HL-60 (cell line): ENCODE results near the gene DESI1.

ENCODE experiments used
- DNase-seq, 2 experiments: peaks; one replicate each; pipeline ENCODE4 v3.0.0-alpha.2; 2010 to 2020; ENCODE audit warnings: low read depth in 1 of 2, low spot score in 1 of 2
- H3K27ac ChIP-seq: fragments of 250-450 bp; sonication (Bioruptor Pico); replicated peaks from 2 replicates; pipeline ENCODE4 v1.5.1; 2020; ENCODE audit warnings: mild to moderate bottlenecking, moderate library complexity
- H3K27me3 ChIP-seq: fragments of 250-450 bp; sonication (Bioruptor Pico); 2 replicates; pipeline ENCODE4 v1.5.1; 2021; ENCODE audit warnings: mild to moderate bottlenecking, moderate library complexity; ENCODE audit not compliant: insufficient read depth, poor library complexity, severe bottlenecking
- H3K4me3 ChIP-seq: replicated peaks from 2 replicates; pipeline ENCODE4 v1.5.1; 2011; ENCODE audit warnings: mild to moderate bottlenecking, control low read depth, low read length; ENCODE audit not compliant: insufficient read depth
- GABPA ChIP-seq: IDR thresholded peaks from 2 replicates; pipeline ENCODE4 v1.6.1; 2012; ENCODE audit warnings: low read depth
- POLR2AphosphoS5 ChIP-seq: IDR thresholded peaks from 2 replicates; pipeline ENCODE4 v1.6.1; 2012; ENCODE audit warnings: low read depth
- SPI1 ChIP-seq: IDR thresholded peaks from 2 replicates; pipeline ENCODE4 v1.6.1; 2012; ENCODE audit warnings: low read depth, mild to moderate bottlenecking, borderline replicate concordance
- TF ChIP-seq, protein P1 (sequence below): IDR thresholded peaks from 2 replicates; pipeline ENCODE4 v1.6.1; 2012; ENCODE audit warnings: low read depth; ENCODE audit not compliant: insufficient replicate concordance
- TF ChIP-seq, protein P2 (sequence below): IDR thresholded peaks from one replicate; pipeline ENCODE4 v1.5.1; 2011; ENCODE audit warnings: low read length, control low read depth, inconsistent platforms; ENCODE audit not compliant: insufficient read depth

Gene DESI1

DNA sequence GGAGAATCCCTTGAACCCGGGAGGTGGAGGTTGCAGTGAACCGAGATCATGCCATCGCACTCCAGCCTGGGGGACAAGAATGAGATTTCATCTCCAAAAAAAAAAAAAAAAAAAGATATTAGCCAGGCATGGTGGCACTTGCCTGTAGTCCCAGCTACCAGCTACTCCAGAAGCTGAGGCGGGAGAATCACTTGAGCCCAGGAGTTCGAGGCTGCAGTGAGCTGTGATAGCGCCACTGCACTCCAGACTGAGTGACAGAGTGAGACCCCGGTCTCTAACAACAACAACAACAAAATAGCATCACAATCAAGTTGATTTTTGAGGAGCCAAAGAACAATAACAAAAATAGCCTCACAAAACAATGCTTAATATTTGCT lies 33.5 kb downstream of the DESI1 start:
- Histone ChIP-seq H3K4me3 (no peak overlapping the region), H3K27ac (no peak overlapping the region), H3K27me3 (no peaks in the 10 kb centered on the region)
- DNase-seq, result no peak
- TF ChIP-seq POLR2AphosphoS5 (no peak), SPI1 (no peak), GABPA (no peak)

GRCh38 chr22:41585898-41586297 lies 34.9 kb downstream of the DESI1 start:
- DNase-seq, result no peak
- no peak overlapping the region for H3K4me3 ChIP-seq
- TF ChIP-seq POLR2AphosphoS5 (no peak), GABPA (no peak), SPI1 (no peak)
- TF ChIP-seq, protein P1, sequence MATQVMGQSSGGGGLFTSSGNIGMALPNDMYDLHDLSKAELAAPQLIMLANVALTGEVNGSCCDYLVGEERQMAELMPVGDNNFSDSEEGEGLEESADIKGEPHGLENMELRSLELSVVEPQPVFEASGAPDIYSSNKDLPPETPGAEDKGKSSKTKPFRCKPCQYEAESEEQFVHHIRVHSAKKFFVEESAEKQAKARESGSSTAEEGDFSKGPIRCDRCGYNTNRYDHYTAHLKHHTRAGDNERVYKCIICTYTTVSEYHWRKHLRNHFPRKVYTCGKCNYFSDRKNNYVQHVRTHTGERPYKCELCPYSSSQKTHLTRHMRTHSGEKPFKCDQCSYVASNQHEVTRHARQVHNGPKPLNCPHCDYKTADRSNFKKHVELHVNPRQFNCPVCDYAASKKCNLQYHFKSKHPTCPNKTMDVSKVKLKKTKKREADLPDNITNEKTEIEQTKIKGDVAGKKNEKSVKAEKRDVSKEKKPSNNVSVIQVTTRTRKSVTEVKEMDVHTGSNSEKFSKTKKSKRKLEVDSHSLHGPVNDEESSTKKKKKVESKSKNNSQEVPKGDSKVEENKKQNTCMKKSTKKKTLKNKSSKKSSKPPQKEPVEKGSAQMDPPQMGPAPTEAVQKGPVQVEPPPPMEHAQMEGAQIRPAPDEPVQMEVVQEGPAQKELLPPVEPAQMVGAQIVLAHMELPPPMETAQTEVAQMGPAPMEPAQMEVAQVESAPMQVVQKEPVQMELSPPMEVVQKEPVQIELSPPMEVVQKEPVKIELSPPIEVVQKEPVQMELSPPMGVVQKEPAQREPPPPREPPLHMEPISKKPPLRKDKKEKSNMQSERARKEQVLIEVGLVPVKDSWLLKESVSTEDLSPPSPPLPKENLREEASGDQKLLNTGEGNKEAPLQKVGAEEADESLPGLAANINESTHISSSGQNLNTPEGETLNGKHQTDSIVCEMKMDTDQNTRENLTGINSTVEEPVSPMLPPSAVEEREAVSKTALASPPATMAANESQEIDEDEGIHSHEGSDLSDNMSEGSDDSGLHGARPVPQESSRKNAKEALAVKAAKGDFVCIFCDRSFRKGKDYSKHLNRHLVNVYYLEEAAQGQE, result no peak
- TF ChIP-seq, protein P2, sequence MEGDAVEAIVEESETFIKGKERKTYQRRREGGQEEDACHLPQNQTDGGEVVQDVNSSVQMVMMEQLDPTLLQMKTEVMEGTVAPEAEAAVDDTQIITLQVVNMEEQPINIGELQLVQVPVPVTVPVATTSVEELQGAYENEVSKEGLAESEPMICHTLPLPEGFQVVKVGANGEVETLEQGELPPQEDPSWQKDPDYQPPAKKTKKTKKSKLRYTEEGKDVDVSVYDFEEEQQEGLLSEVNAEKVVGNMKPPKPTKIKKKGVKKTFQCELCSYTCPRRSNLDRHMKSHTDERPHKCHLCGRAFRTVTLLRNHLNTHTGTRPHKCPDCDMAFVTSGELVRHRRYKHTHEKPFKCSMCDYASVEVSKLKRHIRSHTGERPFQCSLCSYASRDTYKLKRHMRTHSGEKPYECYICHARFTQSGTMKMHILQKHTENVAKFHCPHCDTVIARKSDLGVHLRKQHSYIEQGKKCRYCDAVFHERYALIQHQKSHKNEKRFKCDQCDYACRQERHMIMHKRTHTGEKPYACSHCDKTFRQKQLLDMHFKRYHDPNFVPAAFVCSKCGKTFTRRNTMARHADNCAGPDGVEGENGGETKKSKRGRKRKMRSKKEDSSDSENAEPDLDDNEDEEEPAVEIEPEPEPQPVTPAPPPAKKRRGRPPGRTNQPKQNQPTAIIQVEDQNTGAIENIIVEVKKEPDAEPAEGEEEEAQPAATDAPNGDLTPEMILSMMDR, result no peak
- no peaks in the 10 kb centered on the region for H3K27me3 ChIP-seq
- no peak overlapping the region for H3K27ac ChIP-seq

- TF ChIP-seq POLR2AphosphoS5 (no peak), GABPA (no peak), SPI1 (no peak)
- TF ChIP-seq, protein P2, result no peak
- H3K27me3 ChIP-seq, result no peaks in the 10 kb centered on the region
Observed at GRCh38 chr22:41584881-41585280, 36.0 kb downstream of the DESI1 start.

DNA sequence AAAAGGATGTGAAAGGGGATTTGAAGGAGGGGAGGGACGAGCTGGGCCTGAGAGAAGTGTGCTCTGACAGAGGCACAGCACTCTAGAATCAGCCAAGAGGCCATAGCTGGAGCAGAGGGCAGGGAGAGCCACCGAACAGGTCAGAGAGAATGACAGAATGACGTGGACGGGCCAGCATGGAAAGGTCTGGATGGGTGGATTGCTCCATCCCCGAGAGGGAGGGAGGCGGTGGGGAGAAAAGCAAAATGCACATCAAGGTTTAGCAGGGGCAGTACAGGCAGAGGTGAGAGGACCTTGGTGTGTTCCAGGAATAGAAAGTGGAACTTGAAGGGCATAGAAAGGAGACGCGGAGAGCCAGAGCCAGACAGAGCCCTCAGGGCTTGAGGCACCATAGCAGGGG lies 38.1 kb downstream of the DESI1 start:
- DNase-seq, result no peak
- H3K27ac ChIP-seq, result no peak overlapping the region
- TF ChIP-seq GABPA (no peak), POLR2AphosphoS5 (no peak), SPI1 (no peak)
- TF ChIP-seq, protein P1, result no peak
- TF ChIP-seq, protein P2, result no peak
- no peak overlapping the region for H3K4me3 ChIP-seq
- H3K27me3 ChIP-seq, result no peaks in the 10 kb centered on the region

More at GRCh38 chr22:41584881-41585280, 36.0 kb downstream of the DESI1 start:
- Histone ChIP-seq H3K4me3 (no peak overlapping the region), H3K27ac (no peak overlapping the region)
- no peak for DNase-seq
